GM19043 (cell line): Measurements from ENCODE around the gene ZNF35.

Experiments used
- ATAC-seq: cut with Tn5 transposase; IDR thresholded peaks from one replicate; pipeline ENCODE4 v1.9.1; 2021; ENCODE audit warnings: low read depth; ENCODE audit not compliant: unreplicated experiment

The ZNF35 gene

GRCh38 chr3:44682182-44682896, 33.8 kb downstream of the ZNF35 start:
- ATAC-seq: no peak

- ATAC-seq: no peak
Observed at GRCh38 chr3:44685128-44685800, 36.7 kb downstream of the ZNF35 start.

- no peak for ATAC-seq
Observed at GRCh38 chr3:44687898-44688297, 39.4 kb downstream of the ZNF35 start.
